NT2/D1 (cell line): ENCODE results near the gene STARD5.

Experiments
- DNase-seq: peaks from one replicate; pipeline ENCODE4 v3.0.0-alpha.2; 2011; ENCODE audit warnings: low read depth, low spot score
- H3K27me3 ChIP-seq: 2 replicates; pipeline ENCODE4 v1.6.0; 2011; ENCODE audit warnings: mild to moderate bottlenecking; ENCODE audit not compliant: insufficient read length, insufficient read depth
- H3K36me3 ChIP-seq: 2 replicates; pipeline ENCODE4 v1.6.1; 2011; ENCODE audit warnings: mild to moderate bottlenecking, low read length, mixed read lengths; ENCODE audit not compliant: insufficient read depth, insufficient read length
- H3K4me1 ChIP-seq: 2 replicates; pipeline ENCODE4 v1.5.1; 2011; ENCODE audit not compliant: insufficient read depth, insufficient read length
- H3K4me3 ChIP-seq: 2 replicates; pipeline ENCODE4 v1.5.1; 2011; ENCODE audit warnings: low read depth; ENCODE audit not compliant: insufficient read length
- H3K9ac ChIP-seq: 2 replicates; pipeline ENCODE4 v1.6.0; 2011; ENCODE audit warnings: low read depth; ENCODE audit not compliant: insufficient read length
- H3K9me3 ChIP-seq: 2 replicates; pipeline ENCODE4 v1.5.1; 2011; ENCODE audit warnings: mild to moderate bottlenecking, low read length; ENCODE audit not compliant: insufficient read depth
- SUZ12 ChIP-seq: IDR thresholded peaks from 2 replicates; pipeline ENCODE4 v1.6.1; 2011; ENCODE audit not compliant: insufficient read length, insufficient read depth; ENCODE audit errors: extremely low read depth
- YY1 ChIP-seq: IDR thresholded peaks from 2 replicates; pipeline ENCODE4 v1.6.1; 2011; ENCODE audit not compliant: insufficient read length, insufficient read depth
- ZNF274 ChIP-seq: IDR thresholded peaks from 2 replicates; pipeline ENCODE4 v1.6.1; 2011; ENCODE audit warnings: mild to moderate bottlenecking, low read depth, low read length

STARD5 gene

DNA sequence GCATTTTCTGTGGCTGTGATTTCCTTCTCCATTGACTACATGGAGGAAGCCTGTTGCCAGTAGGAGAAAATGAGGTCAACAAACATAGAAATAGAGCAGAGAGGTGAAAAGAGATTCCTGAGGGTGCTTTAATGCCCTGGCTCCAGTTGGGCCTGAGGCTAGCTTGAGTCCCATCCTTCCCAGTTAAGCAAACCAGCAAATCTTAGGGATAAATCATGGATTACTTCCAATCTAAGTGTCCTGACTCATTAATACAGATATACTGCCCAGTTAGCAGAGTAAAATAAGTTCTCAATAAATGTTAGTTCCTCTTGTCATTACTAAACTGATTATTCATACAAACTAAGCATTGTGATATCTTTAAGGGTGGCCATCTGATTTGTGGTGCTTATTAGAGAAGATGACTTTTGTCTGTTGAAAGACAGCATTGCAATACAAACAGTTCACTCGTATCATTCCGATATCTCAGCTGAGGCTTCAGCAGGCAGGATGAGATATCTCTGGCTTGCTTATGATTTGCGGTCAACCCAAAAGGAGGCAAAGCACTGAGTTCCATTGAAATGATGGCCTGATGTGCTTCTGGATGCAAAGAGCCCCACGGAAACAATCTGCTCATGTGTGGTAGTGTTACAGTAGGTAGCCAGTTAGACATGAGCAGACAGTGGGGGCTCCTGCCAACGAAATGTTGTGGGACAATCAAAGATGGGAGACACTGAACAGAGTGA, 6.6 kb upstream of the STARD5 start:
- no peak overlapping the region for H3K9ac ChIP-seq
- no peaks in the 10 kb centered on the region for H3K4me1 ChIP-seq
- no peak for DNase-seq
- H3K4me3 ChIP-seq, result no peak overlapping the region
- no peaks in the 10 kb centered on the region for H3K9me3 ChIP-seq
- TF ChIP-seq ZNF274, result no peak
- no peak for TF ChIP-seq SUZ12
- TF ChIP-seq YY1, result no peak
- no peaks in the 10 kb centered on the region for H3K27me3 ChIP-seq
- no peaks in the 10 kb centered on the region for H3K36me3 ChIP-seq

DNA sequence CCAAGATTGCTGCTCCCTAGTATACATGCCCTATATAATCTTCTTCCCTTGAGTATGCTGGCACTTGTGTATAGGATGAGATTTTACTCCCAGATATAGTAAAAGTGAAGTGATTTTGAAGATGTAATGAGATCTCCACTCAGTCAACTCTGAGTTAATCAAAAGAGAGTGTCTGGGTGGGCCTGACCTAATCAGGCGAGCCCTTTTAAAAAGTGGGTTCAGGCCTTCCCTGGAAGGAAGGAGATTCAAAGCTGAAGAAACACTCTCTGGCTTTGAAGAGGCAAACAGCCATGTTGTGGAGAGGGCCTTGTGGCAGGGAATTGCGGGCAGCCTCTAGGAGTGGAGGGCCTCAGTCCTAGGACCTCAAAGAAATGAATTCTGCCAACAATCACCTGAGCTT, 5.5 kb upstream of the STARD5 start:
- H3K9me3 ChIP-seq, result no peaks in the 10 kb centered on the region
- H3K4me3 ChIP-seq, result no peak overlapping the region
- H3K36me3 ChIP-seq, result no peaks in the 10 kb centered on the region
- no peak for DNase-seq
- H3K27me3 ChIP-seq, result peaks cover 10% of the 10 kb centered on the region
- H3K9ac ChIP-seq, result no peak overlapping the region
- TF ChIP-seq ZNF274 (no peak), SUZ12 (no peak), YY1 (no peak)
- no peaks in the 10 kb centered on the region for H3K4me1 ChIP-seq

GRCh38 chr15:81327516-81327915, 3.6 kb upstream of the STARD5 start:
- TF ChIP-seq SUZ12 (no peak), YY1 (no peak), ZNF274 (no peak)
- H3K36me3 ChIP-seq, result no peaks in the 10 kb centered on the region
- no peak overlapping the region for H3K4me3 ChIP-seq
- no peak for DNase-seq
- no peaks in the 10 kb centered on the region for H3K9me3 ChIP-seq
- H3K4me1 ChIP-seq, result no peaks in the 10 kb centered on the region
- H3K9ac ChIP-seq, result no peak overlapping the region
- H3K27me3 ChIP-seq, result peaks cover 17% of the 10 kb centered on the region

DNA sequence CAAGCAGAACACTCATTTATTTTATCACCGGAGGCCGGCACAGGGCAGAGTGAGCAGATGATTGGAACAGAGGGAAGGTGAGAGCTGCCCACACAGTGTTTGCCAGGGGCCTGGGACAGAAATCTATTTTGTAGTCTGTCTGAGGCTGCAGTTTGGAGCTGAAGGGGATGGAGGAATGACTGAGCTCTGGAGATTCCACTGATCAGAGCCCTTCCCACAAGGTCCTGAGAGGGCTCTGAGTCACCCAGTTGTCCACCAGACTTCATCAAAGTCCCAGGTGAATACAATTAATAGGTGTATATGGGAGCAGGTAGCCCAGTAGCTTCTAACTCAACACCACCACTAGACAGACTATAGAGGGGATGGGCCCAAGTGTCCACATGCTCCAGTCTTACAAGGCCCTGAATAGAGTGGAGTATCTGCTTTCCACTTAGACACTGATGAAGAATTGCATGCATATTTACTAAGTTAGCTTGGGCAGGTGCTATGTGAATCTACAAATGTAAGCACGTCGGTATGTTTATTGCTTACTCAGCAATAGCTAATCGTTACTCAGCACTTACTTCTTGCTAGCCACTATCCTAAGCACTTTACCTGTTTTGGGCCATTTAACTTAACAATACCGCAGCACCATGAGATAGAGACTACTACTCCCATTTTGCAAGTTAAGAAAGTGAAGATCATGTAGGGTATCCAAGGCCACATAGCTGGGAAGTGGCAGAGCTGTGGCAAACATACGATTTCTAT, 2.7 kb upstream of the STARD5 start:
- no peak for TF ChIP-seq ZNF274
- no peak for TF ChIP-seq SUZ12
- no peak for TF ChIP-seq YY1
- no peaks in the 10 kb centered on the region for H3K9me3 ChIP-seq
- no peak for DNase-seq
- no peak overlapping the region for H3K9ac ChIP-seq
- no peak overlapping the region for H3K4me3 ChIP-seq
- H3K4me1 ChIP-seq, result no peaks in the 10 kb centered on the region
- H3K27me3 ChIP-seq, result peaks cover 17% of the 10 kb centered on the region
- no peaks in the 10 kb centered on the region for H3K36me3 ChIP-seq

DNA sequence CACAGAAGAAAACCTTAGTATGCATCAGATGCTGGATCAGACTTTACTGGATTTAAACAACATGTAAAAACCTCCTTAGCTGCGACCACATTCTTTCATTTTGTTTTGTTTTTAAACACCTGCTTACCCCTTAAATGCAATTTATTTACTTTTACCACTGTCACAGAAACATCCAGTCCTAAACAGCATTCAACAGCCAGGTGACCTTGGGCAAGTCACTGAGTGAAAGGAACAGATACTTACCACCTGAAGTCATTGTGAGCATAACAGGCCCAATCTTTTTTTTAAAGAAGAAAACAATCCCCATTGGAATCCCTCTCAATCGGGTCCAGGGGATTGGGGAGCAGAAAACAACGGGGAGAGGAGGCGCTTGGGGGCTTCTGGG, 390 bp downstream of the STARD5 start:
- Histone ChIP-seq H3K4me1 (no peaks in the 10 kb centered on the region), H3K9me3 (no peaks in the 10 kb centered on the region), H3K4me3 (peak overlapping the region; percentile 79), H3K36me3 (peaks cover 15% of the 10 kb centered on the region), H3K9ac (peak overlapping the region; percentile 86), H3K27me3 (peaks cover 17% of the 10 kb centered on the region)
- TF ChIP-seq YY1 (no peak), SUZ12 (no peak), ZNF274 (no peak)
- no peak for DNase-seq

DNA sequence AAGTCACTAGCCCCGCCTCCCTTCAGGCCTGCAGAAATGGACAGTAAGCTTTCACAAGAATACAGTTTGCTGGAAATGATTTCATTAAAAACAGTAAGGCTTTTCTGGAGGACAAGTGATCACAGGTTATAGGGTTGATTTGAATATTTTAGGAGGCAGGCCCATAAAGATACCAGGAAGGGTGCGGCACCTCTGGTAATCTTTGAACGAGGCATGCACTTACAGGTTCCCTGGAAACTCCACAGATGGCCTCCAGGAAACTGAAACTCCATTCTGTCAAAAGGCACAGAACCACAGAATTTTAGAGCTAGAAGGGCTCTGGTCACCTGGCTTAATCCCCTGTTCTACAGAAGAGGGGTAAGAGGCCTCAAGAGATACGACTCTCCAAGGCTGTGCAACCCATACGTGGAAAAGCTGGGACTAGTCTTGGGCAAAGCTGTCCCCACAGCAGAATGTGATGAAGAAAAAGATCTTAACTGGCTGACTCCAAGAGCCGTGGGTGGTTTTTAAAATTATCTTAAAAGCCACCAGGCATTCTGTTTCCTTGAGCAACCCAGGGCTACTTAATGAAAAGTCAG, 1.2 kb downstream of the STARD5 start:
- no peak overlapping the region for H3K4me3 ChIP-seq
- H3K4me1 ChIP-seq, result no peaks in the 10 kb centered on the region
- TF ChIP-seq YY1 (no peak), SUZ12 (no peak), ZNF274 (no peak)
- peaks cover 17% of the 10 kb centered on the region for H3K36me3 ChIP-seq
- no peak overlapping the region for H3K9ac ChIP-seq
- no peaks in the 10 kb centered on the region for H3K9me3 ChIP-seq
- no peak for DNase-seq
- H3K27me3 ChIP-seq, result peaks cover 17% of the 10 kb centered on the region

- Histone ChIP-seq H3K9ac (no peak overlapping the region), H3K4me3 (no peak overlapping the region), H3K27me3 (peaks cover 17% of the 10 kb centered on the region), H3K4me1 (no peaks in the 10 kb centered on the region), H3K36me3 (peaks cover 19% of the 10 kb centered on the region), H3K9me3 (no peaks in the 10 kb centered on the region)
- no peak for DNase-seq
- TF ChIP-seq ZNF274 (no peak), SUZ12 (no peak), YY1 (no peak)
Measured at GRCh38 chr15:81321667-81322066, 2.3 kb downstream of the STARD5 start.
